HCT116 (cell line): ENCODE measurements around the gene TMIGD3. TPM values are rescaled to one million over a fixed set of nuclear protein-coding genes. Genes with fewer than 3 reads are reported as not detected.

ENCODE experiments used
- ATAC-seq: fragments of 200-7000 bp; cut with Tn5 transposase; 2 replicates; pipeline ENCODE4 v1.9.1; 2020; ENCODE audit warnings: mild to moderate bottlenecking, moderate library complexity
- BruUV-seq: library from RNA; stranded (reverse); fragments of 400-500 nt; replicated peaks from 2 replicates; lab custom pipeline; 2021; lab: Mats Ljungman, UMichigan
- CTCF ChIA-PET: fragments of 300-600 bp; sonication (Branson Sonifier 250); formaldehyde crosslinking; loops from one replicate; lab custom pipeline; 2021; ENCODE audit warnings: antibody characterized with exemption; lab: Charles Lee
- POLR2A ChIA-PET: fragments of 300-600, 350-600 bp; sonication (Branson Sonifier 250); formaldehyde crosslinking; loops from one replicate; lab custom pipeline; 2021; ENCODE audit warnings: antibody characterized with exemption; lab: Charles Lee
- RAD21 ChIA-PET, 2 experiments: fragments of 300-600 bp; sonication (Branson Sonifier 250); formaldehyde crosslinking; loops; one replicate each; lab custom pipeline; 2023; ENCODE audit warnings: low total read pairs in 2 of 2; ENCODE audit not compliant: uncharacterized antibody in 2 of 2, unreplicated experiment in 2 of 2, low non-redundant PET in 1 of 2; lab: Charles Lee
- DNase-seq: peaks from one replicate; pipeline ENCODE4 v3.0.0-alpha.2; 2010; ENCODE audit warnings: low read depth, low spot score
- H2AFZ ChIP-seq: fragments of 200-600 bp; shearing (Covaris generic), sonication (generic); 2 replicates; pipeline ENCODE4 v1.6.1; 2017; ENCODE audit warnings: low read depth, mixed run types, mixed read lengths, antibody characterized with exemption, low read length; ENCODE audit not compliant: poor library complexity, severe bottlenecking
- H3K27ac ChIP-seq: 2 replicates; pipeline ENCODE4 v1.5.1; 2012; ENCODE audit warnings: low read depth, low read length
- H3K27me3 ChIP-seq: fragments of 200-600 bp; sonication (generic); 2 replicates; pipeline ENCODE4 v1.6.1; 2016; ENCODE audit warnings: mixed run types, low read length, mixed read lengths; ENCODE audit not compliant: insufficient read depth
- H3K36me3 ChIP-seq, 2 experiments: fragments of 200-500 bp in 1 of 2; fragments of 200-600 bp in 1 of 2; sonication (Bioruptor generic) in 1 of 2; sonication (generic) in 1 of 2; 2 replicates each; pipeline versions ENCODE4 v1.5.1 to v1.6.1; 2014 to 2016; ENCODE audit warnings: low read length in 2 of 2, inconsistent platforms in 1 of 2, mixed read lengths in 1 of 2, mixed run types in 1 of 2; ENCODE audit not compliant: insufficient read depth in 2 of 2, control insufficient read depth in 1 of 2
- H3K4me1 ChIP-seq, 2 experiments: fragments of 200-600 bp in 1 of 2; sonication (generic) in 1 of 2; 2 replicates each; pipeline versions ENCODE4 v1.5.1 to v1.6.1; 2012 to 2017; ENCODE audit warnings: low read length in 2 of 2, inconsistent platforms in 1 of 2, mild to moderate bottlenecking in 1 of 2, mixed read lengths in 1 of 2, mixed run types in 1 of 2, moderate library complexity in 1 of 2; ENCODE audit not compliant: insufficient read depth in 2 of 2, control insufficient read depth in 1 of 2
- H3K4me2 ChIP-seq: fragments of 200-600 bp; sonication (generic); 2 replicates; pipeline ENCODE4 v1.6.1; 2017; ENCODE audit warnings: mixed run types, low read length, mixed read lengths
- H3K4me3 ChIP-seq, 2 experiments: fragments of 200-600 bp in 1 of 2; sonication (generic) in 1 of 2; replicated peaks in 1 of 2; 2 replicates each; pipeline ENCODE4 v1.5.1; 2011 to 2016; ENCODE audit warnings: low read length in 2 of 2, control low read depth in 1 of 2, low read depth in 1 of 2, mild to moderate bottlenecking in 1 of 2, mixed read lengths in 1 of 2, mixed run types in 1 of 2
- H3K79me2 ChIP-seq: fragments of 200-600 bp; sonication (generic); 2 replicates; pipeline ENCODE4 v1.6.1; 2017; ENCODE audit warnings: mild to moderate bottlenecking, mixed run types, low read length, moderate library complexity, mixed read lengths; ENCODE audit not compliant: insufficient read depth
- H3K9ac ChIP-seq: fragments of 200-600 bp; sonication (generic); 2 replicates; pipeline ENCODE4 v1.6.1; 2016; ENCODE audit warnings: low read length, mixed read lengths
- H3K9me2 ChIP-seq: fragments of 200-600 bp; sonication (generic), shearing (Covaris generic); 2 replicates; pipeline ENCODE4 v1.6.1; 2017; ENCODE audit warnings: mixed run types, mild to moderate bottlenecking, moderate library complexity; ENCODE audit not compliant: insufficient read depth
- H3K9me3 ChIP-seq, 2 experiments: fragments of 200-500 bp in 1 of 2; fragments of 200-600 bp in 1 of 2; sonication (Bioruptor generic) in 1 of 2; sonication (generic) in 1 of 2; 2 replicates each; pipeline ENCODE4 v1.6.1; 2014 to 2017; ENCODE audit warnings: low read length in 2 of 2, mixed read lengths in 2 of 2, inconsistent platforms in 1 of 2, low read depth in 1 of 2, mild to moderate bottlenecking in 1 of 2, mixed run types in 1 of 2, moderate library complexity in 1 of 2; ENCODE audit not compliant: control insufficient read depth in 1 of 2, insufficient read depth in 1 of 2
- H4K20me1 ChIP-seq: fragments of 200-600 bp; sonication (generic), shearing (Covaris generic); 2 replicates; pipeline ENCODE4 v1.6.1; 2017; ENCODE audit warnings: mixed run types, mild to moderate bottlenecking, moderate library complexity; ENCODE audit not compliant: insufficient read depth
- ELF1 ChIP-seq: IDR thresholded peaks from 2 replicates; pipeline ENCODE4 v1.6.1; 2012; ENCODE audit warnings: low read depth, borderline replicate concordance
- EZH2phosphoT487 ChIP-seq: fragments of 200-600 bp; IDR thresholded peaks from 2 replicates; pipeline ENCODE4 v1.6.1; 2018; ENCODE audit warnings: antibody characterized with exemption, borderline replicate concordance
- JUND ChIP-seq: IDR thresholded peaks from 2 replicates; pipeline ENCODE4 v1.6.1; 2012
- RAD21 ChIP-seq: IDR thresholded peaks from 2 replicates; pipeline ENCODE4 v1.6.1; 2012; ENCODE audit warnings: low read depth, mild to moderate bottlenecking
- SP1 ChIP-seq: IDR thresholded peaks from 2 replicates; pipeline ENCODE4 v1.6.1; 2012; ENCODE audit warnings: low read depth
- SRF ChIP-seq: IDR thresholded peaks from 2 replicates; pipeline ENCODE4 v1.6.1; 2012; ENCODE audit warnings: low read depth
- TCF7L2 ChIP-seq: IDR thresholded peaks from 2 replicates; pipeline ENCODE4 v1.7.0; 2011; ENCODE audit warnings: borderline replicate concordance, inconsistent platforms; ENCODE audit not compliant: insufficient read depth, insufficient read length; ENCODE audit errors: extremely low read depth
- YY1 ChIP-seq: IDR thresholded peaks from 2 replicates; pipeline ENCODE4 v1.6.1; 2011; ENCODE audit warnings: low read length, low read depth, moderate library complexity, mild to moderate bottlenecking; ENCODE audit not compliant: insufficient replicate concordance; ENCODE audit errors: extremely low read depth
- intact Hi-C: fragments of 100-400 bp; cut with micrococcal nuclease; formaldehyde crosslinking; loops from 2 replicates; pipeline ENCODE4 v1.10.0; 2022
- total RNA-seq: library from RNA; stranded (reverse); gene quantifications from one replicate; pipeline ENCODE4 v1.2.1, GENCODE V29; 2021; ENCODE audit not compliant: unreplicated experiment
- TF ChIP-seq, protein P1 (sequence below), 3 experiments: fragments of 200-600 bp in 1 of 3; sonication (generic) in 1 of 3; IDR thresholded peaks in 2 of 3; conservative IDR thresholded peaks in 1 of 3; 2 replicates each; pipeline ENCODE4 v1.5.1; 2012 to 2017; ENCODE audit warnings: low read depth in 2 of 3, low read length in 2 of 3, antibody characterized with exemption in 1 of 3, borderline replicate concordance in 1 of 3, control low read depth in 1 of 3, mild to moderate bottlenecking in 1 of 3, mixed read lengths in 1 of 3, mixed run types in 1 of 3, moderate library complexity in 1 of 3; ENCODE audit not compliant: insufficient read depth in 1 of 3
- TF ChIP-seq, protein P2 (sequence below): IDR thresholded peaks from 2 replicates; pipeline ENCODE4 v1.6.1; 2012
- TF ChIP-seq, protein P3 (sequence below): IDR thresholded peaks from 2 replicates; pipeline ENCODE4 v1.6.1; 2012; ENCODE audit warnings: low read depth

Gene TMIGD3
- total RNA-seq, 1 experiment from 2014 or later = not detected

DNA sequence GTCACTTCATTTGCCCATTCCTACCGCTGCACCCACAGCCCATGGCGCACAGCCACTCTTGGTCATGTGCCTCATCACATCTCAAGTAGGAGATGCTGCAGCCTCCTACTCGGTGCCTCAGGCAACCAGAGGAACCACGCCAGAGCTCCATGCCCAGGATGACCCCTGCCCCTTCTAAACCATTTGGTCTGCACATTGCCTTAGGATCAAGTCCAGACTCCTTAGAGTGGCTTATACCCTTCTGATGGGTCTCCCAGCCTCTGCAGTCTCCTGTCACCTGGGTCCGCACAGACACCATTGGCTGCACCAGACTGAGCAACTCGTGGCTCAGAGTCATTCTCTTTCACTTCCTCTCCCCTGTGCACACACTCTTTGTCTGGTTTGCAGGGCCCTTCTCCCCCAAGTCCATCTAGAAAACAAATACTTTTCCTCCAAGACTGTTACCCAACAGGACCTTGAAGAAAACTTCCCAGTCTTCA is 2.2 kb upstream of the TMIGD3 start:
- intact Hi-C loops = no loop called here
- H3K4me1 ChIP-seq = peaks cover 9 to 16% of the 10 kb centered on the region in 2 experiments
- no peak for TF ChIP-seq YY1
- no peak for TF ChIP-seq RAD21
- TF ChIP-seq SP1 = no peak
- TF ChIP-seq, protein P1, sequence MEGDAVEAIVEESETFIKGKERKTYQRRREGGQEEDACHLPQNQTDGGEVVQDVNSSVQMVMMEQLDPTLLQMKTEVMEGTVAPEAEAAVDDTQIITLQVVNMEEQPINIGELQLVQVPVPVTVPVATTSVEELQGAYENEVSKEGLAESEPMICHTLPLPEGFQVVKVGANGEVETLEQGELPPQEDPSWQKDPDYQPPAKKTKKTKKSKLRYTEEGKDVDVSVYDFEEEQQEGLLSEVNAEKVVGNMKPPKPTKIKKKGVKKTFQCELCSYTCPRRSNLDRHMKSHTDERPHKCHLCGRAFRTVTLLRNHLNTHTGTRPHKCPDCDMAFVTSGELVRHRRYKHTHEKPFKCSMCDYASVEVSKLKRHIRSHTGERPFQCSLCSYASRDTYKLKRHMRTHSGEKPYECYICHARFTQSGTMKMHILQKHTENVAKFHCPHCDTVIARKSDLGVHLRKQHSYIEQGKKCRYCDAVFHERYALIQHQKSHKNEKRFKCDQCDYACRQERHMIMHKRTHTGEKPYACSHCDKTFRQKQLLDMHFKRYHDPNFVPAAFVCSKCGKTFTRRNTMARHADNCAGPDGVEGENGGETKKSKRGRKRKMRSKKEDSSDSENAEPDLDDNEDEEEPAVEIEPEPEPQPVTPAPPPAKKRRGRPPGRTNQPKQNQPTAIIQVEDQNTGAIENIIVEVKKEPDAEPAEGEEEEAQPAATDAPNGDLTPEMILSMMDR (IDR thresholded peaks at IDR 0.05 in 2 of 3, conservative IDR thresholded peaks at IDR 0.05 in 1 of 3; ENCODE audit: borderline replicate concordance in 1 of 3, insufficient read depth in 1 of 3, low read depth in 2 of 3, low read length in 2 of 3) = no peak
- no peak for TF ChIP-seq JUND
- no peak for TF ChIP-seq TCF7L2
- no peak for TF ChIP-seq EZH2phosphoT487
- TF ChIP-seq, protein P2, sequence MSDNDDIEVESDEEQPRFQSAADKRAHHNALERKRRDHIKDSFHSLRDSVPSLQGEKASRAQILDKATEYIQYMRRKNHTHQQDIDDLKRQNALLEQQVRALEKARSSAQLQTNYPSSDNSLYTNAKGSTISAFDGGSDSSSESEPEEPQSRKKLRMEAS = no peak
- TF ChIP-seq, protein P3, sequence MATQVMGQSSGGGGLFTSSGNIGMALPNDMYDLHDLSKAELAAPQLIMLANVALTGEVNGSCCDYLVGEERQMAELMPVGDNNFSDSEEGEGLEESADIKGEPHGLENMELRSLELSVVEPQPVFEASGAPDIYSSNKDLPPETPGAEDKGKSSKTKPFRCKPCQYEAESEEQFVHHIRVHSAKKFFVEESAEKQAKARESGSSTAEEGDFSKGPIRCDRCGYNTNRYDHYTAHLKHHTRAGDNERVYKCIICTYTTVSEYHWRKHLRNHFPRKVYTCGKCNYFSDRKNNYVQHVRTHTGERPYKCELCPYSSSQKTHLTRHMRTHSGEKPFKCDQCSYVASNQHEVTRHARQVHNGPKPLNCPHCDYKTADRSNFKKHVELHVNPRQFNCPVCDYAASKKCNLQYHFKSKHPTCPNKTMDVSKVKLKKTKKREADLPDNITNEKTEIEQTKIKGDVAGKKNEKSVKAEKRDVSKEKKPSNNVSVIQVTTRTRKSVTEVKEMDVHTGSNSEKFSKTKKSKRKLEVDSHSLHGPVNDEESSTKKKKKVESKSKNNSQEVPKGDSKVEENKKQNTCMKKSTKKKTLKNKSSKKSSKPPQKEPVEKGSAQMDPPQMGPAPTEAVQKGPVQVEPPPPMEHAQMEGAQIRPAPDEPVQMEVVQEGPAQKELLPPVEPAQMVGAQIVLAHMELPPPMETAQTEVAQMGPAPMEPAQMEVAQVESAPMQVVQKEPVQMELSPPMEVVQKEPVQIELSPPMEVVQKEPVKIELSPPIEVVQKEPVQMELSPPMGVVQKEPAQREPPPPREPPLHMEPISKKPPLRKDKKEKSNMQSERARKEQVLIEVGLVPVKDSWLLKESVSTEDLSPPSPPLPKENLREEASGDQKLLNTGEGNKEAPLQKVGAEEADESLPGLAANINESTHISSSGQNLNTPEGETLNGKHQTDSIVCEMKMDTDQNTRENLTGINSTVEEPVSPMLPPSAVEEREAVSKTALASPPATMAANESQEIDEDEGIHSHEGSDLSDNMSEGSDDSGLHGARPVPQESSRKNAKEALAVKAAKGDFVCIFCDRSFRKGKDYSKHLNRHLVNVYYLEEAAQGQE = no peak
- TF ChIP-seq SRF = no peak
- TF ChIP-seq ELF1 = no peak
- TF ChIP-seq, all 23 proteins: peak for 0

More for the DNA sequence above, 2.2 kb upstream of the TMIGD3 start:
- H3K9me3 ChIP-seq = no peaks in the 10 kb centered on the region
- no peaks in the 10 kb centered on the region for H3K36me3 ChIP-seq
- CTCF ChIA-PET = no interaction called here
- no peaks in the 10 kb centered on the region for H3K79me2 ChIP-seq
- no peaks in the 10 kb centered on the region for H4K20me1 ChIP-seq
- POLR2A ChIA-PET = no interaction called here
- no peak overlapping the region for H2AFZ ChIP-seq
- ATAC-seq (no peak), DNase-seq (no peak)
- no peak overlapping the region for H3K9ac ChIP-seq
- H3K4me3 ChIP-seq = no peak overlapping the region
- no peaks in the 10 kb centered on the region for H3K9me2 ChIP-seq
- H3K27me3 ChIP-seq = no peaks in the 10 kb centered on the region
- H3K4me2 ChIP-seq = no peak overlapping the region
- H3K27ac ChIP-seq = no peak overlapping the region
- RAD21 ChIA-PET = no interaction called here
- BruUV-seq = no TSS peak
